ENCODE measurements around the gene PPARG.
"Not testable (repeated sequence)": the region's sequence is repeated elsewhere in the genome, so short reads cannot be mapped to it uniquely, and the experiment has no call there.

PPARG gene

DNA sequence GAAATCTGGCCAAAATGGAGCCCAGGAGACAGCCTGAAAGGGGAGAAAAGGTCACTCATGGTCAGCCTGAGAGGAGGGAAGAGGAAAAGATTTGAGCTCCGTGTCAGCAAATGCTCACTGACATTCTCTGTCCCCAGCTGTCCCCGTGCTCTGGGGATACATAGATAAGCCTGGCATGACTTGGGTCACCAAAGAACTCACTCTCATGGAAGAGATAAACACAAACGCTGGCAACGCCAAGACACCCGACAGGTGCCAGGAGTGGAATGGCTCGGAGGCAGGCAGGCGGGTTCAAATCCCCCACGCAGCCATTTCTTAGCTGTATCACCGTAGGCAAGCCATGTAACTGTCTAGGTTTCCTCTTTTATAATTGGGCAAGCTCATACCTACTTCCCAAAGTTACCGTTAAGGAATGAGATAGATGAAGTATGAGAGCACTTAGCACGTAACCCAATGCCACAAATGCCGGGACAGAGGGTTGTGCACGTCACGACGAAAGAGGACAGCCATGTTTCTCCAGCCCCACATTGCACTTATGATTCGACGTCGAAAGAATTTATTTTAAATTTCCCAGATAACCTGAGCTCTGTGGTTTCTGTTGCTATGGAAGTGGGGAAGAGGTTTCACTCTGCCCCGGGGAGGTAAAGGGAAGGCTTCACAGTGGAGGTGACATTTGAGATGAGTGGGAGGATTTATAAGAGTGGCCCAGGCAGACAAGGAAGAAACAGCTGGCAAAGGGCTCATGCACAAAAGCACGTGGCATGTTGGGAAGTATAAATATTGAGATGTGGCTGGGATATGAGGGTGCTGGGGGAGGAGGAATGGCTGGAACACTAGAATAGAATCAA lies 154.0 kb downstream of the PPARG start:
- Histone ChIP-seq H3K9me3 (replicated peaks; ENCODE audit: low read length) (no peaks in the 10 kb centered on the region), H3K27me3 (ENCODE audit: control insufficient read depth, insufficient read depth, low read length) (peaks cover 23% of the 10 kb centered on the region), H3K4me3 (ENCODE audit: low read length) (no peak overlapping the region), H3K4me1 (ENCODE audit: control insufficient read depth, insufficient read depth, low read length) (peaks cover 33% of the 10 kb centered on the region), H3K4me2 (ENCODE audit: low read length) (peak overlapping the region; percentile 7), H3K36me3 (ENCODE audit: insufficient read depth, low read length) (no peaks in the 10 kb centered on the region), H3K9ac (ENCODE audit: low read depth, low read length) (no peak overlapping the region)

DNA sequence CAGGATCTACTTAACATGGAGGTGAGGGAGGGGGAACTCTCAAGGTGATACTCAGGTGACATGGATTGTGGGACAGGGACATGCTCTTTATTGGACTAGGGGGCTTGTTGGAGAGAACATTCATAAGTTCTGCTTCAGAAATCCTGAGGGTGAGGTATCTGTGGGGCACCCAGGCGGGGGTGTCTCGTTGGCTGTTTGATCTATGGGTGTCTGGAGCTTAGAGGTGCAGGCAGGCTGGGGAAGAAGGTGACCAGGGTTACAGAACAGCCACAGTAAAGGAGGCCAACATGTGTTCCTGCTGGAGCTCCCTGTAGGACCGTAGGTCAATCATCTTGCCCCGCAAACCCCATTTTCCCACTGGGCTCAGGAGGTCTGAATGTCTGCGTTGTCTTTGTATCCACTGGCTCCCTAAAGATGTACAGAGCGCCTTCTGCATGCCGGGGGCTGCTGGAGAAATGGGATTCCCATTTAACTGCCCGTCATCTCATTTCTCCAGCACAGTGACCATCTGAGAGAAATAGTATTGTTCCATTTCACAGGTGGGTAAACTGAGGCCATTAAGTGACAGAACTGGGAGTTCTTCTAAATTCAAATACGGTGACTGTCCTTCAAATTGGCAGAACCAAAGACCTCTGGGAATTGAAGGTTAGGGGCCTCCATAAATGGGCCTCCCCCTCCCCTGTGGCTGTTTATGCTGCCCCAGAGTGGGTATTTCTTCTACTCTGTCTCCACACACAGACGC lies 155.1 kb downstream of the PPARG start:
- Histone ChIP-seq H3K27me3 (ENCODE audit: control insufficient read depth, insufficient read depth, low read length) (peaks cover 25% of the 10 kb centered on the region), H3K4me2 (ENCODE audit: low read length) (no peak overlapping the region), H3K36me3 (ENCODE audit: insufficient read depth, low read length) (no peaks in the 10 kb centered on the region), H3K9me3 (replicated peaks; ENCODE audit: low read length) (no peaks in the 10 kb centered on the region), H3K4me3 (ENCODE audit: low read length) (no peak overlapping the region), H3K9ac (ENCODE audit: low read depth, low read length) (no peak overlapping the region), H3K4me1 (ENCODE audit: control insufficient read depth, insufficient read depth, low read length) (peaks cover 33% of the 10 kb centered on the region)

DNA sequence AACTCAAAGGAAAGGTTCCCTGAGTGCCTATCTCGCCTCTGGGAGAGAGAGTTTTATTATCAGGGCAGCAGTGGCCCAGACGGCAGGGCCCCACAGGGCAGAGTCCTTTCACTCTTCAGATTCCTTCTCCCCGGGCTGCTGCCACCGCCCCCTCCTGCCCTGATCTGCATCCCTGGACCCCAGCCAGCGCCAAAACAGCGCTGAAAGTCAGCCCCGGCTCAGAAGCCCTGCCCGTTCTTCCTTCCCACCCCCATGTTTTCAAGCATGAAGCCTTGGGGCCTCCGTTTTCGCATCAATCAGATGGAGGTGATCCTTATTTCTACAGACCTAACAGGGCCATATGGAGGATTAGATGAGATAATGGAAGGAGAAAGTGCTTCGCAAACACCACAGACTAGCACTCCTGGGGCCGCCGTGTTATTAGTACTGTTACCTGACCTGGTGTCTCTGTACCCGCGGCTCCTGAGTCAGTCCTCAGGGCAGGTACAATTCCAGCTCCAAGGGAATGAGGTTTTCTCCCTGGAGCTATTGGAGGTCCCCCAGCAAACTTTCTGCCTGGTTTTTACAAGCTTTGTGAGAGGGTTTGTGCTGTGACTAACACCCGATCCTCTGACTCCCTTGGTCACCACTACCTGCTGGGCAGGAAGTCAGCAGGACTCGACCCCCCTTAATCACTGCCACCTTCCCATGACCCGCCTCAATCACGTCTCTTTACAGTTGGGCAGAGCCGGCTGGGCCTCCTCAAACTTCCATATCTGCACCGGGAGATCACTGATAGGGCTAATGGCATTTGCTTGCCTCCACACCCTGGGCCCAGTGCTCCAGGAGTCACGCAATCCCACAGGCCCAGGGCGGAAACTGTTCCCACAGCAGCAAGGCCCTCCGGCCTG lies 156.0 kb downstream of the PPARG start:
- Histone ChIP-seq H3K36me3 (ENCODE audit: insufficient read depth, low read length) (no peaks in the 10 kb centered on the region), H3K4me3 (ENCODE audit: low read length) (no peak overlapping the region), H3K9me3 (replicated peaks; ENCODE audit: low read length) (no peaks in the 10 kb centered on the region), H3K9ac (ENCODE audit: low read depth, low read length) (no peak overlapping the region), H3K4me2 (ENCODE audit: low read length) (no peak overlapping the region), H3K4me1 (ENCODE audit: control insufficient read depth, insufficient read depth, low read length) (peaks cover 33% of the 10 kb centered on the region), H3K27me3 (ENCODE audit: control insufficient read depth, insufficient read depth, low read length) (peaks cover 25% of the 10 kb centered on the region)

DNA sequence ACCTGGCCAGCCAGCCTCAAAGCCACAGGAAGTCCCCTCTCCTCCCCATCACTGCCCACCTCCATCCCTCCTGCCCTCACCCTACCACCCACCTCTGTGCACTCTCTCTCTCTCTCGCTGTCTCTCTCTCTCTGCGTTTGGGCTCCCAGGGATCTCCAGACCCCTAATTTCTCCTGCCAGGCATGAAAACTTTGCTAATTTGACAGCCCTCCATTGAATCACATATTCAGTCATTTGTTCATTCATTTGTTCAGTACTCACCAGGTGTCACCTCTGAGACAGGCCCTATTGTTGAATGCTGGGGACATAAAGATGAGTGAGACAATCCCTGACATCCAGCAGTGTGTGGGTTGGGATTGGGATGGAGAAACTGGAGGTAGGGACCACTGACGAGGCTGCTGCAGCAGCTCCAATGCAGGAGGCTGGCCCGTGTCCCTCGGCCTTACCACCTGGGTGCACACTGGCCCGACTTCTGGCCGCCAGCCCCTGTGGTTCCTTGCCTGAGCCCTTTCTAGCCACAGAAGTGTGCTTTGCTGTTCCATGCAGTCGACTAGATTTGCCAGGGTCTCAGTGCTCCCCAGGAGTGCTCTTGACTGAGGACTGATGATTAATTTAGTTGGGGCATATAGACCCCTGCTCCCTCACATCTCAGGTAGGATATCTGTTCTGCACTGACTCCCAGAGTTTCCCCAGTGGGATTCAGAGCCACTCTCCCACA lies 156.8 kb downstream of the PPARG start:
- H3K9ac ChIP-seq (ENCODE audit: low read depth, low read length), result no peak overlapping the region
- H3K4me2 ChIP-seq (ENCODE audit: low read length), result no peak overlapping the region
- H3K9me3 ChIP-seq (replicated peaks; ENCODE audit: low read length), result no peaks in the 10 kb centered on the region
- no peak overlapping the region for H3K4me3 ChIP-seq (ENCODE audit: low read length)
- H3K4me1 ChIP-seq (ENCODE audit: control insufficient read depth, insufficient read depth, low read length), result peaks cover 30% of the 10 kb centered on the region
- peaks cover 25% of the 10 kb centered on the region for H3K27me3 ChIP-seq (ENCODE audit: control insufficient read depth, insufficient read depth, low read length)
- no peaks in the 10 kb centered on the region for H3K36me3 ChIP-seq (ENCODE audit: insufficient read depth, low read length)

DNA sequence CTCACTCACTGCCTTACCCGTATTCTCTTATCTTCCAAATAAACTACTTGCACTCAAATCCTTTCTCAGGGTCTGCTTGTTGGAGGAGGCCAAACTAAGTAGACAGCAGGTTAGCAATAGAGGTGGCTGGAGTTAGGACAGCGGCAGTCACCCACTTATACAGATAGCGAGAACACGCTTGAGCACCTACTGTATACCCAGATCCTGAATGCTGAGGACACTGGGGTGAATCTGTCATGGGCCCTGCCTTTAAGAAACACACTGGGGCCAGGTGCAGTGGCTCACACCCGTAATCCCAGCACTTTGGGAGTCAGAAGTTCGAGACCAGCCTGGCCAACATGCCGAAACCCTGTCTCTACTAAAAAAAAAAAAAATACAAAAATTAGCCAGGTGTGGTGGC lies 157.4 kb downstream of the PPARG start:
- Histone ChIP-seq H3K9me3 (replicated peaks; ENCODE audit: low read length) (no peaks in the 10 kb centered on the region), H3K4me1 (ENCODE audit: control insufficient read depth, insufficient read depth, low read length) (peaks cover 24% of the 10 kb centered on the region), H3K4me3 (ENCODE audit: low read length) (no peak overlapping the region), H3K4me2 (ENCODE audit: low read length) (no peak overlapping the region), H3K27me3 (ENCODE audit: control insufficient read depth, insufficient read depth, low read length) (peaks cover 25% of the 10 kb centered on the region), H3K9ac (ENCODE audit: low read depth, low read length) (no peak overlapping the region), H3K36me3 (ENCODE audit: insufficient read depth, low read length) (no peaks in the 10 kb centered on the region)

DNA sequence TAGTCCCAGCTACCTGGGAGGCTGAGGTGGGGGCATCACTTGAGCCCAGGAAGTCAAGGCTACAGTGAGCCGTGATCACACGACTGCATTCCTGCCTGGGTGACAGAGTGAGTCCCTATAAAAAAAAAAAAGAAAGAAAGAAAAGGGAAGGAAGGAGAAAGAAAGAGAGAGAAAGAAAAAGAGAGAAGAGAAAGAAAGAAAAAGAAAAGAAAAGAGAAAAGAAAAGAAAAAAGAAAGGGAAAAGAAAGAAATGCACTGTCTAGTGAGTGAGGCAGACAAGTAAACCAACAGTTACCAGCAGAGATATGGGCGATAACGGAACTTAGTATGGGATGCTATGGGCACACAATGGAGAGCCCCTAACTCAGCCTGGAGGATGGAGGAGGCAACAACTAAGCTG lies 158.2 kb downstream of the PPARG start:
- peaks cover 25% of the 10 kb centered on the region for H3K27me3 ChIP-seq (ENCODE audit: control insufficient read depth, insufficient read depth, low read length)
- no peak overlapping the region for H3K4me2 ChIP-seq (ENCODE audit: low read length)
- H3K9me3 ChIP-seq (replicated peaks; ENCODE audit: low read length), result no peaks in the 10 kb centered on the region
- H3K9ac ChIP-seq (ENCODE audit: low read depth, low read length), result no peak overlapping the region
- no peak overlapping the region for H3K4me3 ChIP-seq (ENCODE audit: low read length)
- H3K36me3 ChIP-seq (ENCODE audit: insufficient read depth, low read length), result no peaks in the 10 kb centered on the region
- H3K4me1 ChIP-seq (ENCODE audit: control insufficient read depth, insufficient read depth, low read length), result peaks cover 18% of the 10 kb centered on the region

DNA sequence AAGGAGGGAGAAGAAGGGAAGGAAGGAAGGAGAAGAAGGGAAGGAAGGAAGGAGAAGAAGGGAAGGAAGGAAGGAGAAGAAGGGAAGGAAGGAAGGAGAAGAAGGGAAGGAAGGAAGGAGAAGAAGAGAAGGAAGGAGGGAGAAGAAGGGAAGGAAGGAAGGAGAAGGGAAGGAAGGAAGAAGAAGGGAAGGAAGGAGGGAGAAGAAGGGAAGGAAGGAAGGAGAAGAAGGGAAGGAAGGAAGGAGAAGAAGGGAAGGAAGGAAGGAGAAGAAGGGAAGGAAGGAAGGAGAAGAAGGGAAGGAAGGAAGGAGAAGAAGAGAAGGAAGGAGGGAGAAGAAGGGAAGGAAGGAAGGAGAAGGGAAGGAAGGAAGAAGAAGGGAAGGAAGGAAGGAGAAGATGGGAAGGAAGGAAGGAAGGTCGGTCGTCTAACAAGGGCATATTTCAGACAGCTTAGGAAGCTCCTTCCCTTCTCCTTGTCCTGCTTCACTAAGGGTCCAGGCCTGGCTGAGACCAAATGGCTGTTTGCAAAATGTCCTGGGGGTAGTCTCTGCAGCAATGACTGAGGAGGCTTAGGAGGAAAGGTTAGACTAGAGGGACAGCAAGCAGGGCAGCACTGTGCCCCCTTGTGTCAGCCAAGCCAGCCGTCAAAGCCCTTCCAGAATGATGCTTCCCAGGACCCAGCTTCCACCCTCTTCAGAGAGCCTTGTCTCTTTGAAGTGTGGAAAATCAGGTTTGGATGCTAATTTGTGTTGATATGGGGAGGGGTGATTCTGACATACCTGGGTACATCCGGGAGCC lies 159.7 kb downstream of the PPARG start:
- not testable (repeated sequence) for H3K4me3 ChIP-seq (ENCODE audit: low read length); H3K9me3 ChIP-seq (replicated peaks; ENCODE audit: low read length); H3K4me1 ChIP-seq (ENCODE audit: control insufficient read depth, insufficient read depth, low read length); H3K9ac ChIP-seq (ENCODE audit: low read depth, low read length); H3K36me3 ChIP-seq (ENCODE audit: insufficient read depth, low read length); H3K4me2 ChIP-seq (ENCODE audit: low read length)
- peaks cover 13% of the 10 kb centered on the region for H3K27me3 ChIP-seq (ENCODE audit: control insufficient read depth, insufficient read depth, low read length)

DNA sequence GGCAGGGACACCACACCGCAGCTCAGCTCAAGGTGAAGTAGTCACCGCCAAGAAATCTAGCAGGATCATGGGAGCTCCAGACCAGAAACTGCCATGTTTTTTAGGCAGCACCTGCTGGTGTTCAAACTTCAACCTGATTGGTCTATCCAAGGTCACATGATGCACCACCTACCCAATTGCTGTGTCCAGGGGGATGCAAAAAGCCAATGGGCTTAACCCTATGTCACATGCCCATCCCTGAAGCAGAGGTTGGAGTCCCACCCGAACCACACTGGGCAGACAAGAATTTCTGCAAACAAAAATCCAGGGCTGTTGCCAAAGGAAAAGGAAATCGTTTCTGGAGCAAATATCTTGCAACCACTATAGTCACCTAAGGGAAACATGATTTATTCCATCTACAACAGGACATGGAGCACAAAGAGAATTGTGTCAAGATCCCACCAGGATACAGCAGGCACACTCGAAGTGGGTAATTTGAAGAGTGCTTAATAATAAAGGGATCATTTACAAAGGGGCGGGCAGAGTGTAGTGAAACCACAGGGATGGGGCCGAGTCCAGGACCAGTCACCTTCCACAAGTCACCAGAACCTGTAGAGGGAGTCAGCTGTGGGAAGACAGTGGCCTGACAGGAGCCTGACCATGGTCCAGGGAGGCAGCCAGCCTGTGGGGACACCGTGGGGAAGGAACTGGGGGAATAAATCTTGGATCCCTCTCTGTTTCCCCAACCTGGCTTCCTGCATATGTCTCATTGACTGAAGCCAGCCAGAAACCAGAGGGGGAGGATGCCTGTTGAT lies 161.2 kb downstream of the PPARG start:
- Histone ChIP-seq H3K9me3 (replicated peaks; ENCODE audit: low read length) (no peaks in the 10 kb centered on the region), H3K4me2 (ENCODE audit: low read length) (no peak overlapping the region), H3K27me3 (ENCODE audit: control insufficient read depth, insufficient read depth, low read length) (peaks cover 13% of the 10 kb centered on the region), H3K9ac (ENCODE audit: low read depth, low read length) (no peak overlapping the region), H3K4me1 (ENCODE audit: control insufficient read depth, insufficient read depth, low read length) (peaks cover 14% of the 10 kb centered on the region), H3K36me3 (ENCODE audit: insufficient read depth, low read length) (no peaks in the 10 kb centered on the region), H3K4me3 (ENCODE audit: low read length) (no peak overlapping the region)

DNA sequence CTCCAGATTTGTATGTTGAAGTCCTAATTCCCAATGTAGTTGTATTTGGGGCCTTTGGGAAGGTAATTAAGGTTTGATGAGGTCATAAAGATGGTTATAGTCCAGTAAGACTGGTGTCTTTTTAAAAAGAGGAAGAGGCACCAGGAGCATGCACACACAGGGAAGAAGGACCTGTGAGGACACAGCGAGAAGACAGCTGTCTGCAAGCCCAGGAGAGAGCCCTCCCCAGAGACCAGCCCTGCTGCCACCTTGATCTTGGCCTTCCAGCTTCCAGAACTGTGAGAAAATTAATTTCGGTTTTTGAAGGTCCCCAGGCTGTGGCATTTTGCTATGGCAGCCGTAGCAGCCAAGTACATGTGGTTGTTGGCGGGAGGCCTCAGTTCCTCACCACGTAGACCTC lies 162.6 kb downstream of the PPARG start:
- Histone ChIP-seq H3K9ac (ENCODE audit: low read depth, low read length) (no peak overlapping the region), H3K4me2 (ENCODE audit: low read length) (no peak overlapping the region), H3K9me3 (replicated peaks; ENCODE audit: low read length) (no peaks in the 10 kb centered on the region), H3K4me3 (ENCODE audit: low read length) (no peak overlapping the region), H3K27me3 (ENCODE audit: control insufficient read depth, insufficient read depth, low read length) (peaks cover 8% of the 10 kb centered on the region), H3K36me3 (ENCODE audit: insufficient read depth, low read length) (no peaks in the 10 kb centered on the region), H3K4me1 (ENCODE audit: control insufficient read depth, insufficient read depth, low read length) (peaks cover 13% of the 10 kb centered on the region)

DNA sequence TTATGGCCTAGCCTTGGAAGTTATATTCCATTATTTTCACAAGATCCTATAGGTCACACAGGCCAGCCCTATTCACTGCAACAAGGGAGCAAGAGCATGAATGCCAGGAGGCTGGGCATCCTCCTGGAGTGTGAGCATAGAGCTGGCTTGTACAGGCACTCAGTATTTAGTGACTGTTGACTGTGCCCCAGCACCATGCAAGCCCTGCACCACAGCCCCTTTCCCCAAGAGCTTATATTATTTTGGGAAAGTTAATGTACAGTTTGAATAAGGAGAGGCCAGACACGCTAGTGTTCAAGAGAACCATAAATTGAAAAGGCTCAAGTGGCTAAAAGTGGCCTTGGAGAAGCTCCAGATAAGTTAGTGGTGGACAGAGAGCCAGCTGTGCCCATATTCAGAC lies 163.1 kb downstream of the PPARG start:
- Histone ChIP-seq H3K4me1 (ENCODE audit: control insufficient read depth, insufficient read depth, low read length) (peaks cover 13% of the 10 kb centered on the region), H3K36me3 (ENCODE audit: insufficient read depth, low read length) (no peaks in the 10 kb centered on the region), H3K9ac (ENCODE audit: low read depth, low read length) (no peak overlapping the region), H3K27me3 (ENCODE audit: control insufficient read depth, insufficient read depth, low read length) (peaks cover 8% of the 10 kb centered on the region), H3K4me3 (ENCODE audit: low read length) (no peak overlapping the region), H3K9me3 (replicated peaks; ENCODE audit: low read length) (no peaks in the 10 kb centered on the region), H3K4me2 (ENCODE audit: low read length) (no peak overlapping the region)
